Measurements from ENCODE around the gene BHLHE23. TPM values are rescaled to one million over a fixed set of nuclear protein-coding genes. Genes with fewer than 3 reads are reported as not detected.

The BHLHE23 gene
- total RNA-seq, 1 experiment from 2014 or later = not detected

- no peak for TF ChIP-seq RAD21 (IDR thresholded peaks at IDR 0.05; ENCODE audit: low read depth)
- TF ChIP-seq POLR2A (IDR thresholded peaks at IDR 0.05; ENCODE audit: borderline replicate concordance, extremely low read depth, insufficient read depth, insufficient read length) = no peak
- TF ChIP-seq REST (IDR thresholded peaks at IDR 0.05; ENCODE audit: low read depth) = no peak
- no peak for TF ChIP-seq ZFX (IDR thresholded peaks at IDR 0.05)
- TF ChIP-seq EZH2 (IDR thresholded peaks at IDR 0.05) = no peak
- no peak for TF ChIP-seq YY1 (IDR thresholded peaks at IDR 0.05; ENCODE audit: extremely low read depth, insufficient replicate concordance, low read depth, low read length)
- TF ChIP-seq EGR1 (IDR thresholded peaks at IDR 0.05; ENCODE audit: low read depth) = no peak
- TF ChIP-seq ZNF274 (IDR thresholded peaks at IDR 0.05; ENCODE audit: low read depth, low read length) = no peak
- TF ChIP-seq EZH2phosphoT487 (IDR thresholded peaks at IDR 0.05; ENCODE audit: borderline replicate concordance) = no peak
- TF ChIP-seq SP1 (IDR thresholded peaks at IDR 0.05; ENCODE audit: low read depth) = no peak
- TF ChIP-seq, protein P1, sequence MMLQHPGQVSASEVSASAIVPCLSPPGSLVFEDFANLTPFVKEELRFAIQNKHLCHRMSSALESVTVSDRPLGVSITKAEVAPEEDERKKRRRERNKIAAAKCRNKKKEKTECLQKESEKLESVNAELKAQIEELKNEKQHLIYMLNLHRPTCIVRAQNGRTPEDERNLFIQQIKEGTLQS (IDR thresholded peaks at IDR 0.05) = no peak
- TF ChIP-seq, protein P2, sequence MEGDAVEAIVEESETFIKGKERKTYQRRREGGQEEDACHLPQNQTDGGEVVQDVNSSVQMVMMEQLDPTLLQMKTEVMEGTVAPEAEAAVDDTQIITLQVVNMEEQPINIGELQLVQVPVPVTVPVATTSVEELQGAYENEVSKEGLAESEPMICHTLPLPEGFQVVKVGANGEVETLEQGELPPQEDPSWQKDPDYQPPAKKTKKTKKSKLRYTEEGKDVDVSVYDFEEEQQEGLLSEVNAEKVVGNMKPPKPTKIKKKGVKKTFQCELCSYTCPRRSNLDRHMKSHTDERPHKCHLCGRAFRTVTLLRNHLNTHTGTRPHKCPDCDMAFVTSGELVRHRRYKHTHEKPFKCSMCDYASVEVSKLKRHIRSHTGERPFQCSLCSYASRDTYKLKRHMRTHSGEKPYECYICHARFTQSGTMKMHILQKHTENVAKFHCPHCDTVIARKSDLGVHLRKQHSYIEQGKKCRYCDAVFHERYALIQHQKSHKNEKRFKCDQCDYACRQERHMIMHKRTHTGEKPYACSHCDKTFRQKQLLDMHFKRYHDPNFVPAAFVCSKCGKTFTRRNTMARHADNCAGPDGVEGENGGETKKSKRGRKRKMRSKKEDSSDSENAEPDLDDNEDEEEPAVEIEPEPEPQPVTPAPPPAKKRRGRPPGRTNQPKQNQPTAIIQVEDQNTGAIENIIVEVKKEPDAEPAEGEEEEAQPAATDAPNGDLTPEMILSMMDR (IDR thresholded peaks at IDR 0.05 in 2 of 3, conservative IDR thresholded peaks at IDR 0.05 in 1 of 3; ENCODE audit: borderline replicate concordance in 1 of 3, insufficient read depth in 1 of 3, low read depth in 2 of 3, low read length in 2 of 3) = no peak
- TF ChIP-seq TCF7L2 (IDR thresholded peaks at IDR 0.05; ENCODE audit: borderline replicate concordance, extremely low read depth, insufficient read depth, insufficient read length) = no peak
- TF ChIP-seq, protein P3, sequence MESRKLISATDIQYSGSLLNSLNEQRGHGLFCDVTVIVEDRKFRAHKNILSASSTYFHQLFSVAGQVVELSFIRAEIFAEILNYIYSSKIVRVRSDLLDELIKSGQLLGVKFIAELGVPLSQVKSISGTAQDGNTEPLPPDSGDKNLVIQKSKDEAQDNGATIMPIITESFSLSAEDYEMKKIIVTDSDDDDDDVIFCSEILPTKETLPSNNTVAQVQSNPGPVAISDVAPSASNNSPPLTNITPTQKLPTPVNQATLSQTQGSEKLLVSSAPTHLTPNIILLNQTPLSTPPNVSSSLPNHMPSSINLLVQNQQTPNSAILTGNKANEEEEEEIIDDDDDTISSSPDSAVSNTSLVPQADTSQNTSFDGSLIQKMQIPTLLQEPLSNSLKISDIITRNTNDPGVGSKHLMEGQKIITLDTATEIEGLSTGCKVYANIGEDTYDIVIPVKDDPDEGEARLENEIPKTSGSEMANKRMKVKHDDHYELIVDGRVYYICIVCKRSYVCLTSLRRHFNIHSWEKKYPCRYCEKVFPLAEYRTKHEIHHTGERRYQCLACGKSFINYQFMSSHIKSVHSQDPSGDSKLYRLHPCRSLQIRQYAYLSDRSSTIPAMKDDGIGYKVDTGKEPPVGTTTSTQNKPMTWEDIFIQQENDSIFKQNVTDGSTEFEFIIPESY (IDR thresholded peaks at IDR 0.05; ENCODE audit: extremely low read depth, insufficient replicate concordance, low read length) = no peak
- TF ChIP-seq CEBPB (IDR thresholded peaks at IDR 0.05; ENCODE audit: low read depth) = no peak
- TF ChIP-seq, protein P4, sequence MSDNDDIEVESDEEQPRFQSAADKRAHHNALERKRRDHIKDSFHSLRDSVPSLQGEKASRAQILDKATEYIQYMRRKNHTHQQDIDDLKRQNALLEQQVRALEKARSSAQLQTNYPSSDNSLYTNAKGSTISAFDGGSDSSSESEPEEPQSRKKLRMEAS (IDR thresholded peaks at IDR 0.05) = no peak
- Histone ChIP-seq H3K4me2 (ENCODE audit: low read length) (no peak overlapping the region), H3K27ac (ENCODE audit: low read depth, low read length) (no peak overlapping the region), H2AFZ (ENCODE audit: low read depth, low read length, poor library complexity, severe bottlenecking) (no peak overlapping the region), H3K27me3 (ENCODE audit: insufficient read depth, low read length) (no peaks in the 10 kb centered on the region), H3K9me3 (ENCODE audit: control insufficient read depth in 1 of 2, insufficient read depth in 1 of 2, low read depth in 1 of 2, low read length in 2 of 2) (no peaks in the 10 kb centered on the region), H3K79me2 (ENCODE audit: insufficient read depth, low read length) (no peaks in the 10 kb centered on the region), H3K4me3 (replicated peaks in 1 of 2; ENCODE audit: low read depth in 1 of 2, low read length in 2 of 2) (no peak overlapping the region), H3K9ac (ENCODE audit: low read length) (no peak overlapping the region), H3K4me1 (ENCODE audit: control insufficient read depth in 1 of 2, insufficient read depth in 2 of 2, low read length in 2 of 2) (peaks cover 0 to 9% of the 10 kb centered on the region in 2 experiments; a peak in 1 of 4 replicates), H3K9me2 (ENCODE audit: insufficient read depth) (no peaks in the 10 kb centered on the region), H4K20me1 (ENCODE audit: insufficient read depth) (no peaks in the 10 kb centered on the region), H3K36me3 (ENCODE audit: control insufficient read depth in 1 of 2, insufficient read depth in 2 of 2, low read length in 2 of 2) (no peaks in the 10 kb centered on the region)
- ChIA-PET RAD21 (ENCODE audit: low non-redundant PET in 1 of 2, low total read pairs in 2 of 2, uncharacterized antibody in 2 of 2, unreplicated experiment in 2 of 2) (no interaction called here), CTCF (no interaction called here), POLR2A (no interaction called here)
- no peak for ATAC-seq
- no peak for DNase-seq (ENCODE audit: low read depth, low spot score)
- intact Hi-C loops (cut with micrococcal nuclease) = no loop called here
- BruUV-seq (replicated peaks) = no TSS peak
Observed at GRCh38 chr20:63013207-63013606, 6.4 kb upstream of the BHLHE23 start.

Measured in HCT116 (cell line).